HFF-Myc (cell line): ENCODE data around the gene DOCK1.

Source experiments
- DNase-seq: peaks from one replicate; pipeline ENCODE4 v3.0.0-alpha.2; 2011; ENCODE audit warnings: low read depth; ENCODE audit errors: extremely low read depth
- H3K4me3 ChIP-seq: replicated peaks from 2 replicates; pipeline ENCODE4 v1.5.1; 2011; ENCODE audit warnings: low read depth, mild to moderate bottlenecking, control low read depth, low read length
- TF ChIP-seq, protein P1 (sequence below): IDR thresholded peaks from 2 replicates; pipeline ENCODE4 v1.5.1; 2012; ENCODE audit warnings: mild to moderate bottlenecking, low read depth, low read length, control low read depth; ENCODE audit errors: missing control alignments

DOCK1 gene

GRCh38 chr10:126959906-126960685 is 54.9 kb downstream of the DOCK1 start:
- no peak overlapping the region for H3K4me3 ChIP-seq
- TF ChIP-seq, protein P1, sequence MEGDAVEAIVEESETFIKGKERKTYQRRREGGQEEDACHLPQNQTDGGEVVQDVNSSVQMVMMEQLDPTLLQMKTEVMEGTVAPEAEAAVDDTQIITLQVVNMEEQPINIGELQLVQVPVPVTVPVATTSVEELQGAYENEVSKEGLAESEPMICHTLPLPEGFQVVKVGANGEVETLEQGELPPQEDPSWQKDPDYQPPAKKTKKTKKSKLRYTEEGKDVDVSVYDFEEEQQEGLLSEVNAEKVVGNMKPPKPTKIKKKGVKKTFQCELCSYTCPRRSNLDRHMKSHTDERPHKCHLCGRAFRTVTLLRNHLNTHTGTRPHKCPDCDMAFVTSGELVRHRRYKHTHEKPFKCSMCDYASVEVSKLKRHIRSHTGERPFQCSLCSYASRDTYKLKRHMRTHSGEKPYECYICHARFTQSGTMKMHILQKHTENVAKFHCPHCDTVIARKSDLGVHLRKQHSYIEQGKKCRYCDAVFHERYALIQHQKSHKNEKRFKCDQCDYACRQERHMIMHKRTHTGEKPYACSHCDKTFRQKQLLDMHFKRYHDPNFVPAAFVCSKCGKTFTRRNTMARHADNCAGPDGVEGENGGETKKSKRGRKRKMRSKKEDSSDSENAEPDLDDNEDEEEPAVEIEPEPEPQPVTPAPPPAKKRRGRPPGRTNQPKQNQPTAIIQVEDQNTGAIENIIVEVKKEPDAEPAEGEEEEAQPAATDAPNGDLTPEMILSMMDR, result no peak
- no peak for DNase-seq

DNA sequence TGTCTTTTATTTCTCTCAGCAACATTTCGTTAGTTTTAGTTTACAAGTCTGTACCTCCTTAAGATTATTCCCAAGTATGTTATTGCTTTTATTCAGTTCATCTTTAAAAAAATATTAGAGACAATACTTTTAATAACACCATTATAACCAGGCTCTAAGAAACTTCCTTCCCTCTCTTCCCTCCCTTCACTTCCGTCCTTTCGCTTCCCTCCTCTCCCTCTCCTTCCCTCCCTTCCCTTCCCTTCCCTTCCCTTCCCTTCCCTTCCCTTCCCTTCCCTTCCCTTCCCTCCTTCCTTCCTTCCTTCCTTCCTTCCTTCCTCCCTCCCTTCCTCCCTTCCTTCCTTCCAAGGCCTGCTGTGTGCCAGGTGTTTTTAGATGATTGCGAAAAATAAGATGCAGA is 58.1 kb downstream of the DOCK1 start:
- TF ChIP-seq, protein P1, result no peak
- no peak for DNase-seq

DNA sequence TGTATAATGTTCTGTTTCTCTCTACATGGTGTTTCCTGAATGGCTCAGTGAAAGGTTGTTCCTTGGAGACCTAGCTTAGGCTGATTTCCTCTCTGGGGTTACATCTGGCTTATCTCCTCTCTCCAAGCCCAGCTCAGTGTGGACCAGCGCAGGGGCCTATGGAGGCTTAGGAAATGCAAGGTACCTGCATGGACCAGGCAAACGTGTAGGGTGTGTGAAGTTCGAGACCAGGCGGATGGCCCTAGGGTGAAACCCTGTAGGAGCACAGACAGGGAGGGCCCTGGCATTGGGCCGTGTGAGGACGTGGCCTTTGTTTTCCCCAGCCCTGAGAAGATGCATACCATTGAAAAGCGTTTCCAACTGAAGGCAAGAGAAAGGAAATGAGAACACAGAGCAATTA is 59.0 kb downstream of the DOCK1 start:
- TF ChIP-seq, protein P1, result no peak
- DNase-seq, result no peak
- H3K4me3 ChIP-seq, result no peak overlapping the region

More for the DNA sequence above, 58.1 kb downstream of the DOCK1 start:
- H3K4me3 ChIP-seq, result no peak overlapping the region

DNA sequence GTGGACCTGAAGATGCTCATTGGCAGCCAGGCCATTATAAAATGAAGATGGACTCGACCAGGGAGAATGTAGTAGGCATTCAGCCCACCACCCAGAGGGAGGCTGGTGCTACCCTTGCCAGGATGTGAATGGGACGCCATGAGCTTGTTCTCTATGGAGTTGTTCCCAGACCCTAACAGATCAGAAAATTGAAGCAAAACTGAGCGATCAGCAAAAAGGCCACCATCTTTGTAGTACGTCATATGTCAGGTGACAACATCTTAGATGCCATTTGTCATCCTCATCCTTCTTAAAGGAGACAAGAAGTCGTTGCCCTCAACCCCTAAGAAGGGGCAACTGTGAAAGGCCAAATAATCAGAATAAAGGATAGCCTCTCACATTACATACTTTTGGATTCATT is 61.7 kb downstream of the DOCK1 start:
- TF ChIP-seq, protein P1, result no peak
- H3K4me3 ChIP-seq, result no peak overlapping the region
- DNase-seq, result no peak

- DNase-seq, result no peak
- TF ChIP-seq, protein P1, result no peak
- no peak overlapping the region for H3K4me3 ChIP-seq
These were observed 64.1 kb downstream of the DOCK1 start for GRCh38 chr10:126969310-126969709.

GRCh38 chr10:126972635-126973414 is 67.6 kb downstream of the DOCK1 start:
- TF ChIP-seq, protein P1, result no peak
- peak; percentile 67 for DNase-seq
- H3K4me3 ChIP-seq, result no peak overlapping the region
